HepG2 (cell line): Measurements from ENCODE around the gene NDST1. TPM values are rescaled to one million over a fixed set of nuclear protein-coding genes. Genes with fewer than 3 reads are reported as not detected.
"Not testable (repeated sequence)": the region's sequence is repeated elsewhere in the genome, so short reads cannot be mapped to it uniquely, and the experiment has no call there.

Experiments used
- ATAC-seq: fragments of 200-7000 bp; cut with Tn5 transposase; 3 replicates; pipeline ENCODE4 v1.9.1; 2020; ENCODE audit warnings: mild to moderate bottlenecking, moderate library complexity
- BruUV-seq: library from RNA; stranded (reverse); fragments of 400-500 nt; replicated peaks from 2 replicates; lab custom pipeline; 2021; lab: Mats Ljungman, UMichigan
- CTCF ChIA-PET: fragments of 300-600 bp; formaldehyde crosslinking; extraction: SDS; loops from one replicate; lab custom pipeline; 2021; ENCODE audit warnings: low total read pairs, inconsistent platforms, low intra/inter-chr PET ratio; lab: Yijun Ruan, JAX
- POLR2A ChIA-PET: fragments of 350-600 bp; sonication (Branson Sonifier 250); formaldehyde crosslinking; loops from one replicate; lab custom pipeline; 2020; ENCODE audit warnings: antibody characterized with exemption, inconsistent platforms; lab: Yijun Ruan, JAX
- DNase-seq: peaks from one replicate; pipeline ENCODE4 v3.0.0-alpha.2; 2015; ENCODE audit warnings: low spot score
- FAIRE-seq: peaks from 3 replicates; lab custom pipeline; 2011; peaks lifted over from hg19 to GRCh38; lab: Jason Lieb, UNC
- H2AFZ ChIP-seq: one replicate; pipeline ENCODE4 v1.6.1; 2011; ENCODE audit warnings: low read length, inconsistent platforms
- H3K27ac ChIP-seq: fragments of 300-600 bp; 3 replicates; pipeline ENCODE4 v1.8.0; 2011; ENCODE audit warnings: mixed run types, mild to moderate bottlenecking, mixed read lengths, low read length, inconsistent platforms; ENCODE audit not compliant: insufficient read depth; ENCODE audit errors: extremely low read length
- H3K27me3 ChIP-seq, 2 experiments: fragments of 200-600 bp in 1 of 2; 2 replicates in 1 of 2; 3 replicates in 1 of 2; pipeline versions ENCODE4 v1.6.0 to v1.8.0; 2011; ENCODE audit warnings: low read length in 2 of 2, mild to moderate bottlenecking in 2 of 2, moderate library complexity in 2 of 2, inconsistent platforms in 1 of 2; ENCODE audit not compliant: insufficient read depth in 2 of 2, control insufficient read depth in 1 of 2
- H3K36me3 ChIP-seq, 2 experiments: fragments of 200-600 bp in 1 of 2; replicated peaks in 1 of 2; 2 replicates in 1 of 2; 3 replicates in 1 of 2; pipeline versions ENCODE4 v1.5.1 to v1.8.0; 2011; ENCODE audit warnings: low read length in 2 of 2, inconsistent platforms in 1 of 2; ENCODE audit not compliant: insufficient read depth in 2 of 2, control insufficient read depth in 1 of 2
- H3K4me1 ChIP-seq: 2 replicates; pipeline ENCODE4 v1.5.1; 2012; ENCODE audit warnings: low read length, inconsistent platforms; ENCODE audit not compliant: insufficient read depth
- H3K4me2 ChIP-seq: 2 replicates; pipeline ENCODE4 v1.6.0; 2011; ENCODE audit warnings: low read depth, low read length, inconsistent platforms
- H3K4me3 ChIP-seq, 3 experiments: fragments of 200-600 bp in 1 of 3; sonication (generic), shearing (Covaris generic) in 1 of 3; replicated peaks in 1 of 3; 2 replicates each; pipeline ENCODE4 v1.5.1; 2011 to 2016; ENCODE audit warnings: low read length in 3 of 3, inconsistent platforms in 2 of 3, low read depth in 2 of 3, mild to moderate bottlenecking in 2 of 3, control low read depth in 1 of 3, mixed read lengths in 1 of 3; ENCODE audit not compliant: insufficient read depth in 1 of 3
- H3K79me2 ChIP-seq: one replicate; pipeline ENCODE4 v1.6.1; 2011; ENCODE audit warnings: low read length, inconsistent platforms; ENCODE audit not compliant: insufficient read depth
- H3K9ac ChIP-seq: 2 replicates; pipeline ENCODE4 v1.6.0; 2011; ENCODE audit warnings: mild to moderate bottlenecking, low read depth, low read length, inconsistent platforms; ENCODE audit not compliant: insufficient read depth
- H3K9me3 ChIP-seq: 2 replicates; pipeline ENCODE4 v1.5.1; 2012; ENCODE audit warnings: mild to moderate bottlenecking, low read length
- H4K20me1 ChIP-seq: 2 replicates; pipeline ENCODE4 v1.6.0; 2011; ENCODE audit warnings: inconsistent platforms, mild to moderate bottlenecking, low read length, moderate library complexity; ENCODE audit not compliant: insufficient read depth
- BCL6 ChIP-seq: IDR thresholded peaks from 2 replicates; pipeline ENCODE4 v1.6.1; 2016; ENCODE audit warnings: missing genetic modification reagents, missing compliant biosample characterization
- FOSL2 ChIP-seq: sonication (generic); formaldehyde crosslinking; IDR thresholded peaks from 2 replicates; pipeline ENCODE4 v1.4.0; 2020; ENCODE audit warnings: missing genetic modification reagents
- HNF4A ChIP-seq: sonication (generic); formaldehyde crosslinking; IDR thresholded peaks from 2 replicates; pipeline ENCODE4 v1.4.0; 2020; ENCODE audit warnings: missing genetic modification reagents
- NCOA2 ChIP-seq: sonication (generic); formaldehyde crosslinking; IDR thresholded peaks from 2 replicates; pipeline ENCODE4 v1.8.0; 2022; ENCODE audit warnings: inconsistent platforms
- NR2F1 ChIP-seq, 2 experiments: fragments of 450-650 bp in 1 of 2; formaldehyde crosslinking in 1 of 2; IDR thresholded peaks; 2 replicates each; pipeline versions ENCODE4 v1.5.0 to v1.6.1; 2016 to 2020; ENCODE audit warnings: mild to moderate bottlenecking in 1 of 2, missing compliant biosample characterization in 1 of 2, missing genetic modification reagents in 1 of 2, moderate library complexity in 1 of 2
- NR2F6 ChIP-seq, 2 experiments: IDR thresholded peaks; 2 replicates each; pipeline ENCODE4 v1.6.1; 2016; ENCODE audit warnings: antibody characterized with exemption in 1 of 2, mild to moderate bottlenecking in 1 of 2
- RARA ChIP-seq: IDR thresholded peaks from 2 replicates; pipeline ENCODE4 v1.6.1; 2016; ENCODE audit warnings: missing genetic modification reagents, missing compliant biosample characterization
- RXRA ChIP-seq: sonication (generic); formaldehyde crosslinking; IDR thresholded peaks from 2 replicates; pipeline ENCODE4 v1.5.1; 2020; ENCODE audit warnings: missing genetic modification reagents
- TBX2 ChIP-seq: sonication (generic); formaldehyde crosslinking; IDR thresholded peaks from 2 replicates; pipeline ENCODE4 v1.5.0; 2020; ENCODE audit warnings: missing genetic modification reagents, mild to moderate bottlenecking, borderline replicate concordance
- THAP9 ChIP-seq: sonication (generic); formaldehyde crosslinking; IDR thresholded peaks from 2 replicates; pipeline ENCODE4; 2020; ENCODE audit warnings: missing genetic modification reagents, mild to moderate bottlenecking, borderline replicate concordance
- ZBTB38 ChIP-seq: sonication (generic); formaldehyde crosslinking; IDR thresholded peaks from 2 replicates; pipeline ENCODE4 v1.5.1; 2020; ENCODE audit warnings: mild to moderate bottlenecking, missing genetic modification reagents
- ZNF687 ChIP-seq: sonication (generic); formaldehyde crosslinking; IDR thresholded peaks from 2 replicates; pipeline ENCODE4 v1.5.1; 2020; ENCODE audit warnings: mild to moderate bottlenecking, missing genetic modification reagents, moderate library complexity
- whole genome bisulfite sequencing: methylation state at CpG from one replicate; pipeline ENCODE4 v1.1.6; 2017; ENCODE audit warnings: low lambda C conversion rate; 5-methylcytosine and 5-hydroxymethylcytosine counted together
- in situ Hi-C: cut with HindIII; loops from 2 replicates; pipeline ENCODE4 v1.10.0; 2017; ENCODE audit warnings: low pct_unique_long_range_greater_than_20kb; ENCODE audit not compliant: extremely low pct_ligation_motif_present
- intact Hi-C: fragments of 100-400 bp; cut with micrococcal nuclease; formaldehyde crosslinking; loops from one replicate; pipeline ENCODE4 v1.10.0; 2022; ENCODE audit not compliant: unreplicated experiment
- polyA plus RNA-seq, 8 experiments: library from polyadenylated mRNA; depleted of rRNA in 3 of 8; stranded (reverse) in 7 of 8; unstranded in 1 of 8; fragments of >200 nt; fragmentation: Illumina TruSeq in 4 of 8; extraction: Trizol in 4 of 8; gene quantifications; 2 replicates each; pipeline versions ENCODE4 v1.2.1 to v1.2.3, GENCODE V29; 2011 to 2016; ENCODE audit warnings: low read depth in 4 of 8, missing spikeins in 1 of 8, mixed read lengths in 1 of 8; ENCODE audit not compliant: insufficient read depth in 1 of 8
- total RNA-seq, 5 experiments: library from RNA; depleted of rRNA; stranded (reverse); fragments of >200 nt; fragmentation: Illumina TruSeq; extraction: Trizol; gene quantifications; 2 replicates each; pipeline ENCODE4 v1.2.3, GENCODE V29; 2016; ENCODE audit warnings: low read depth in 1 of 5

The NDST1 gene
- total and polyA plus RNA-seq, 2 of the 13 experiments (the other 11 are each of a cell fraction or from before 2014, with no cell fraction given), result 23.8 to 26.2 TPM

GRCh38 chr5:150518712-150519559, 11.0 kb downstream of the NDST1 start:
- TF ChIP-seq FOSL2 (peak; percentile 39), BCL6 (CRISPR knock-in tag) (peak; percentile 93), TBX2 (CRISPR knock-in tag) (peak; percentile 23; the same call in 1 of the 2 replicates), RXRA (CRISPR knock-in tag) (peak; percentile 54; the same call in 1 of the 2 replicates), NR2F1 (CRISPR knock-in tag; IDR thresholded peaks at IDR 0.05) (peak; percentile 49 to 69), NR2F6 (IDR thresholded peaks at IDR 0.05) (peak; percentile 58), NR2F6 (CRISPR knock-in tag; IDR thresholded peaks at IDR 0.05) (peak; percentile 67), NCOA2 (peak; percentile 28; the same call in 1 of the 2 replicates), RARA (CRISPR knock-in tag) (peak; percentile 89), ZBTB38 (CRISPR knock-in tag) (0 out of 2 replicates have a peak, but pooled peaks have one; percentile 20), ZNF687 (peak; percentile 59), THAP9 (CRISPR knock-in tag) (peak; percentile 19; the same call in 1 of the 2 replicates), HNF4A (CRISPR knock-in tag) (peak; percentile 55)

More at GRCh38 chr5:150518712-150519559, 11.0 kb downstream of the NDST1 start:
- Histone ChIP-seq H3K79me2 (peaks cover 71% of the 10 kb centered on the region), H3K27ac (peak overlapping the region; percentile 42), H4K20me1 (peaks cover 30% of the 10 kb centered on the region), H3K36me3 (peaks cover 1 to 25% of the 10 kb centered on the region in 2 experiments; a peak in 3 of 5 replicates), H3K4me1 (peaks cover 100% of the 10 kb centered on the region)
- BruUV-seq, in situ Hi-C loops, H3K4me3 ChIP-seq, H3K27me3 ChIP-seq, H3K4me2 ChIP-seq, DNase-seq, intact Hi-C loops, H3K9me3 ChIP-seq, H2AFZ ChIP-seq, FAIRE-seq, H3K9ac ChIP-seq, CTCF ChIA-PET, ATAC-seq: not testable (repeated sequence)
- WGBS, result 81% methylated on average over 14 of the region's 14 CpGs
- POLR2A ChIA-PET, result interaction anchor here (1.5 to 2.5 kb wide), 3 partner anchors 23 to 62 kb away, joined by 3 to 12 read pairs (median 6); no protein-coding TSS in a partner anchor
